SH-SY5Y (cell line): Measurements from ENCODE around the gene NXNL1.

ENCODE experiments used
- GATA2 ChIP-seq: IDR thresholded peaks from 2 replicates; pipeline ENCODE4 v1.6.1; 2011; ENCODE audit warnings: mild to moderate bottlenecking, low read depth, low read length
- GATA3 ChIP-seq: IDR thresholded peaks from 2 replicates; pipeline ENCODE4 v1.6.1; 2011; ENCODE audit warnings: low read depth, mild to moderate bottlenecking, low read length, moderate library complexity

DNA sequence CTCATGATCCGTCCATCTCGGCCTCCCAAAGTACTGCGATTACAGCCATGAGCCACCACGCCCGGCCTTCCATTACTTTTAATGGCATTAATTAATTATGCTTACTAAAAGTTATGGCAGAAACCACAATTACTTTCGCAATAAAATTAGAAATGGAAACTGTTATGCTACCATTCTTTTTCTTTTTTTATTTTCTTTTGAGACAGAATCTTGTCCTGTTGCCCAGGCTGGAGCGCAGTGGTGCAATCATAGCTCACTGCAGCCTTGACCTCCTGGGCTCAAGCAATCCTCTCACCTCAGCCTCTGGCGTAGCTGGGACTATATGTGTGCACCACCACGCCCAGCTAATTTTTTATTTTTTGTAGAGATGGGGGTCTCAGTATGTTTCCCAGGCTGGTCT, 50.7 kb downstream of the NXNL1 start:
- TF ChIP-seq GATA2: no peak
- TF ChIP-seq GATA3: no peak
